HAP-1 (cell line): Measurements from ENCODE around the gene MAN1A2.

ENCODE experiments used
- DNase-seq, 2 experiments: peaks; one replicate each; pipeline ENCODE4 v3.0.0-alpha.2; 2016 to 2020; ENCODE audit warnings: low spot score in 2 of 2
- H3K27me3 ChIP-seq: fragments of 250-450 bp; sonication (Bioruptor Pico); 2 replicates; pipeline ENCODE4 v1.5.1; 2020; ENCODE audit warnings: low read depth, mild to moderate bottlenecking, moderate library complexity
- H3K36me3 ChIP-seq: fragments of 250-450 bp; sonication (Bioruptor Pico); replicated peaks from 2 replicates; pipeline ENCODE4 v1.5.1; 2020; ENCODE audit warnings: mild to moderate bottlenecking
- H3K4me1 ChIP-seq: fragments of 250-450 bp; sonication (Bioruptor Pico); 2 replicates; pipeline ENCODE4 v1.5.1; 2020; ENCODE audit warnings: mild to moderate bottlenecking
- H3K4me3 ChIP-seq: fragments of 250-450 bp; sonication (Bioruptor Pico); 2 replicates; pipeline ENCODE4 v1.5.1; 2020; ENCODE audit warnings: mild to moderate bottlenecking, moderate library complexity
- H3K9me3 ChIP-seq: fragments of 250-450 bp; sonication (Bioruptor Pico); 2 replicates; pipeline ENCODE4 v1.5.1; 2020; ENCODE audit warnings: mild to moderate bottlenecking, moderate library complexity
- in situ Hi-C: fragments of 300-500 bp; cut with MboI; formaldehyde crosslinking; loops from 3 replicates; pipeline ENCODE4 v1.14.3; 2020; ENCODE audit warnings: low sequenced_read_pairs, inconsistent platforms, mixed read lengths

The MAN1A2 gene

GRCh38 chr1:117368116-117369108 is 1.2 kb downstream of the MAN1A2 start:
- Histone ChIP-seq H3K4me1 (peaks cover 9% of the 10 kb centered on the region; the same call in 1 of the 2 replicates), H3K27me3 (no peaks in the 10 kb centered on the region), H3K4me3 (peak overlapping the region; percentile 68), H3K36me3 (no peaks in the 10 kb centered on the region), H3K9me3 (no peaks in the 10 kb centered on the region)
- in situ Hi-C loops = no loop called here
- peak in 1 of 2 experiments; percentile 38 for DNase-seq

GRCh38 chr1:117370071-117370470 is 2.8 kb downstream of the MAN1A2 start:
- H3K9me3 ChIP-seq = no peaks in the 10 kb centered on the region
- H3K36me3 ChIP-seq = no peaks in the 10 kb centered on the region
- DNase-seq = no peak
- in situ Hi-C loops = no loop called here
- H3K27me3 ChIP-seq = no peaks in the 10 kb centered on the region
- H3K4me3 ChIP-seq = peak overlapping the region; percentile 68
- H3K4me1 ChIP-seq = peaks cover 9% of the 10 kb centered on the region; the same call in 1 of the 2 replicates

GRCh38 chr1:117370509-117370908 is 3.3 kb downstream of the MAN1A2 start:
- H3K4me3 ChIP-seq = peak overlapping the region; percentile 68
- peaks cover 9% of the 10 kb centered on the region; the same call in 1 of the 2 replicates for H3K4me1 ChIP-seq
- in situ Hi-C loops = no loop called here
- H3K9me3 ChIP-seq = no peaks in the 10 kb centered on the region
- no peaks in the 10 kb centered on the region for H3K27me3 ChIP-seq
- no peaks in the 10 kb centered on the region for H3K36me3 ChIP-seq
- DNase-seq = no peak

- in situ Hi-C loops = no loop called here
- Histone ChIP-seq H3K36me3 (no peaks in the 10 kb centered on the region), H3K4me3 (no peak overlapping the region), H3K9me3 (no peaks in the 10 kb centered on the region), H3K4me1 (peaks cover 6% of the 10 kb centered on the region; the same call in 1 of the 2 replicates), H3K27me3 (no peaks in the 10 kb centered on the region)
- DNase-seq = no peak
Observed at GRCh38 chr1:117371441-117372151, 4.3 kb downstream of the MAN1A2 start.

DNA sequence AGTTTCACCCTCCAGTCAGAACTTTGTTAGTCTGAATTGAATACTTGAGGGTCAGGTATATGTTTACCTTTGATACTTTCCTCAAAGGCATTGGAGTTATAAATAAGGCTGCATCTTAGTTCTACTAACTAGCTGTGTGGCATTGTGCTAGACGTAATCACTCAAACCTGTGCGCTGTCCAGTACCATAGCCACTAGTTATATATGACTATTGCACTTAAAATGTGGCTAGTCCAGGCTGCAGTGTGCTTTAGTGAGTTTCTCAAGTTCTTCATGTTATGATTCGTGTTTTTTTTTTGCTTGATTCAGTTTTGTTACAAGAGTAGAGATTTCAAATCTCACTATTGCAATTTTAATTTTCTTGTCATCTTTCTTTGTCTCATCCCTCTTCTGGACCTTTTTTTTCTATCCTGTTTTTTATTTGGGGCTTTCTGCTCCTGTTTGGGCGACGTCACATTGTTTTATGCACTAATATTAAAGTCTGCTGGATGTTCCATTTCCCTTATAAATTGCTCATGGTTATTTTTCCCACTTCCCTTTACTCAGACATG is 5.7 kb downstream of the MAN1A2 start:
- no peak for DNase-seq
- in situ Hi-C loops = no loop called here
- H3K27me3 ChIP-seq = no peaks in the 10 kb centered on the region
- H3K4me1 ChIP-seq = peaks cover 10% of the 10 kb centered on the region; the same call in 1 of the 2 replicates
- no peaks in the 10 kb centered on the region for H3K36me3 ChIP-seq
- no peak overlapping the region for H3K4me3 ChIP-seq
- H3K9me3 ChIP-seq = no peaks in the 10 kb centered on the region

DNA sequence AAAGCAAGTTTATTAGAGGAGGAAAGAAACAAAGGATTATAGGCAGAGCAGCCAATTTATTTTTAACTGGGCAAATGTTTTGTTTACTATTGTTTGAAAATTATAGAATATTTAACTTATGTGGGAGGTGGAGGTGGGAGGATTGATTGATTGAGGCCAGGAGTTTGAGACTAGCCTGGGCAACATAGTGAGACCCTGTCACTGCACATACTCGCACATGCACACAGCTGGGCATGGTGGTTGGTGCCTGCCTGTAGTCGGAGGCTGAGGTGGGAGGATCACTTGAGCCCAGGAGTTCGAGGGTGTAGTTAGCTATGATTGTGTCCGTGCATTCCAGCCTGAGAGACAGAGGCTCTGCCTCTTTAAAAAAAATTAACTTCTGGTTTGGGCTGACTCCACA is 6.7 kb downstream of the MAN1A2 start:
- DNase-seq = no peak
- in situ Hi-C loops = no loop called here
- Histone ChIP-seq H3K36me3 (no peaks in the 10 kb centered on the region), H3K4me3 (no peak overlapping the region), H3K27me3 (no peaks in the 10 kb centered on the region), H3K4me1 (peaks cover 10% of the 10 kb centered on the region; the same call in 1 of the 2 replicates), H3K9me3 (no peaks in the 10 kb centered on the region)

DNA sequence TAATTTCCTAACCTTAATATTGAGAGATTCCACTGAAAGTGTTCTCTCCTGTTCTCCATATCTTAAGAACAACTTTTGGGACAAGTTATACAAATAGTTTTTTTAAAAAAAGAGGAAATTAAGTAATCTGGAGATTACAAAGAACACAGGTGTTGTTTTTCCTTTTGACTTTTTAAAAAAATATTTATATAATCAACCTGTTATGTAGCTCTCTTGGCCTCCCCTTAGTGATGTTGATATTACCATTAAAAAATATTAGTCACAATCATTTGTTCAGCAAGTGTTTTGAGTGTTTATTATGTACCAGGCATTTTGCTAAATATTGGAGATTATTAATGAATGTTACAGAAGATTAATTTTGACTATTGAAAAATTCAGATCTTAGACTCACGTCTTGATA is 8.1 kb downstream of the MAN1A2 start:
- no peaks in the 10 kb centered on the region for H3K27me3 ChIP-seq
- in situ Hi-C loops = no loop called here
- H3K4me3 ChIP-seq = no peak overlapping the region
- no peaks in the 10 kb centered on the region for H3K9me3 ChIP-seq
- no peak for DNase-seq
- H3K36me3 ChIP-seq = no peaks in the 10 kb centered on the region
- peaks cover 10% of the 10 kb centered on the region; the same call in 1 of the 2 replicates for H3K4me1 ChIP-seq

DNA sequence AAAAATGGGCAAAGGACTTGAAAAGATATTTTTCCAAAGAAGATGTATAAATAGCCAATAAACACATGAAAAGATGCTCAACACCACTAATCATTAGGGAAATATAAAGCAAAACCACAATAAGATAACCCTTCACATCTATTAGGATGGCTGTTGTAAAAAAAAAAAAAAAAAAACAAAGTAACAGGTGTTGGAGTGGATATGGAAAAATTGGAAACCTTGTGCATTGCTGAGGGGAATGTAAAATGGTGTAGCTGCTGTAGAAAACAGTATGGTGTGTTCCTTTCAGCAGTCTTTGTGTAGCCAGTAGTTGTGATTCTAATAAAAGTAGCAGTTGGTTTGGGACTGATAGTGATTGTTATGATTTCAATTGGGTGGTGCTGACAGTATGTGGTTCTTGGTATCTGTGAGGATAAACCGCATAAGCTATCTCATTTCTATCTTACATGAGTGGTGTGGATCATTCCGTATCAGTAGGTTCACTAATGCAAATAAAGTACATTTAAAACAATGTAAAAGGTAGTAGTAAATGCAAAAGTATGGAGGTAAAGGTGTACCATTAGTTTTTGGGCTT is 19.9 kb downstream of the MAN1A2 start:
- DNase-seq = no peak
- in situ Hi-C loops = no loop called here
- H3K27me3 ChIP-seq = no peaks in the 10 kb centered on the region
- peaks cover 12% of the 10 kb centered on the region for H3K4me1 ChIP-seq
- no peak overlapping the region for H3K4me3 ChIP-seq
- no peaks in the 10 kb centered on the region for H3K36me3 ChIP-seq
- peaks cover 3% of the 10 kb centered on the region; the same call in 1 of the 2 replicates for H3K9me3 ChIP-seq

DNA sequence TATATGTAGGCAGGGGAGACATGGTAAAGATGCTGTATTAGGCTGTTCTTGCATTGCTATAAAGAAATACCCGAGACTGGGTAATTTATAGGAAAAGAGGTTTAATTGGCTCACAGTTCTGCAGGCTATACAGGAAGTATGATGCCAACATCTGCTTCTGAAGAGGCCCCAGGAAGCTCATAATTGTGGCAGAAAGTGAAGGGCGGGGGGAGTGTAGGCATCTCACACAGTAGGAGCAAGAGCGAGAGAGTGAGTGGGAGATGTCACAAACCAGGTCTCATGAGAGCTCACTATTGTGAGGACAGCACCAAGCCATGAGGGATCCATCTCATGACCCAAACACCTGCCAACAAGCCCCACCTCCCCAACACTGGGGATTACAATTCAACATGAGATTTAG is 21.1 kb downstream of the MAN1A2 start:
- Histone ChIP-seq H3K9me3 (peaks cover 2% of the 10 kb centered on the region; the same call in 1 of the 2 replicates), H3K27me3 (no peaks in the 10 kb centered on the region), H3K4me1 (peaks cover 24% of the 10 kb centered on the region), H3K4me3 (no peak overlapping the region), H3K36me3 (no peaks in the 10 kb centered on the region)
- no peak for DNase-seq
- in situ Hi-C loops = no loop called here

DNA sequence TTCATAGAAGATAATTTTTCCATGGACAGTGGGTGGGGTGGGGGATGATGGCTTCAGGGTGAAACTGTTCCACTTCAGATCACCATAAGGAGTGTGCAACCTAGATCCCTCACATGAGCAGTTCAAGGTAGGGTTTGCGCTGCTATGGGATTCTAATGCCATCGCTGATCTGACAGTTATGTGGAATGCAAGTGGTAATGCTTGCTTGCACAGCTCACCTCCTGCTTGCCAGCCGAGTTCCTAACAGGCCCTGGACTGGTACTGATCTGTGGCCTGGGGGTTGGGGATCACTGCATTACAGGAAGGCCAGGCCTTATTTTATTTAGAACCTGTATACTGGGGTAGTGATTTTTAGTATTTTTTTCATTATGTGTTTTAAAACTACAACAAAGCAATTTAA is 22.0 kb downstream of the MAN1A2 start:
- Histone ChIP-seq H3K9me3 (no peaks in the 10 kb centered on the region), H3K4me1 (peaks cover 28% of the 10 kb centered on the region), H3K36me3 (no peaks in the 10 kb centered on the region), H3K27me3 (no peaks in the 10 kb centered on the region), H3K4me3 (no peak overlapping the region)
- DNase-seq = no peak
- in situ Hi-C loops = no loop called here

GRCh38 chr1:117389779-117390178 is 22.5 kb downstream of the MAN1A2 start:
- Histone ChIP-seq H3K27me3 (no peaks in the 10 kb centered on the region), H3K36me3 (no peaks in the 10 kb centered on the region), H3K4me1 (peaks cover 28% of the 10 kb centered on the region), H3K9me3 (no peaks in the 10 kb centered on the region), H3K4me3 (no peak overlapping the region)
- DNase-seq = no peak
- in situ Hi-C loops = no loop called here

GRCh38 chr1:117392771-117393170 is 25.5 kb downstream of the MAN1A2 start:
- Histone ChIP-seq H3K4me1 (peaks cover 28% of the 10 kb centered on the region), H3K4me3 (no peak overlapping the region), H3K36me3 (no peaks in the 10 kb centered on the region), H3K9me3 (no peaks in the 10 kb centered on the region), H3K27me3 (no peaks in the 10 kb centered on the region)
- in situ Hi-C loops = no loop called here
- DNase-seq = peak in 1 of 2 experiments; percentile 86

DNA sequence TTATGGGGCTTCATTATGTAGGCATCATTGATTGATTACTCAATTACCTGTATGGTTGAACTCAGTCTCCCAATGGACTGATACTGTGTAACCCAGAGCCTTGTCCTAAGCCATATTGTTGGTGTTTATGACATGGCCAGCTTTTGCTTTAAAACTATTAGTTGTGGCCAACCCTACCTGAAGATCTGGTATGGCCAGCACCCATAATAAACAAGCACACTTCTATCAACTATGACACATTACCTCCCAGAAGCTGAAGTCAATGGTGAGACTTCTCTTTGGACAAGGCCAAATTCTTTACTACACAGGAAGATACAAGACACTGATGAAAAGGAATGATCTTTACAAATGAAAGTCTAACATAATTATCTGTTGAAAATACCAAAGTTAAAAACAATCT is 28.8 kb downstream of the MAN1A2 start:
- Histone ChIP-seq H3K27me3 (no peaks in the 10 kb centered on the region), H3K4me1 (peaks cover 27% of the 10 kb centered on the region), H3K4me3 (no peak overlapping the region), H3K36me3 (no peaks in the 10 kb centered on the region), H3K9me3 (no peaks in the 10 kb centered on the region)
- in situ Hi-C loops = no loop called here
- DNase-seq = no peak
